Trophoblast cell (in vitro differentiated cells and primary cell): ENCODE data around the gene PRR16.

ENCODE experiments used
- DNase-seq, 2 donors: peaks; one replicate each; pipeline ENCODE4 v3.0.0-alpha.2; 2016
- H2AFZ ChIP-seq: 2 replicates; pipeline ENCODE4 v1.6.1; 2013; ENCODE audit warnings: low read length, moderate library complexity, mild to moderate bottlenecking; ENCODE audit not compliant: insufficient read depth, poor library complexity
- H2AK5ac ChIP-seq: 2 replicates; pipeline ENCODE4 v1.6.1; 2013; ENCODE audit warnings: mild to moderate bottlenecking, low read length
- H2BK120ac ChIP-seq: 2 replicates; pipeline ENCODE4 v1.6.1; 2013; ENCODE audit warnings: low read length, mild to moderate bottlenecking, moderate library complexity; ENCODE audit not compliant: insufficient read depth, poor library complexity
- H2BK12ac ChIP-seq: 2 replicates; pipeline ENCODE4 v1.6.1; 2013; ENCODE audit warnings: mild to moderate bottlenecking, low read length, moderate library complexity
- H2BK5ac ChIP-seq: 2 replicates; pipeline ENCODE4 v1.6.1; 2013; ENCODE audit warnings: low read length, low read depth, moderate library complexity, mild to moderate bottlenecking; ENCODE audit not compliant: poor library complexity
- H3K14ac ChIP-seq: 2 replicates; pipeline ENCODE4 v1.6.1; 2013; ENCODE audit warnings: mild to moderate bottlenecking, low read length
- H3K18ac ChIP-seq: 2 replicates; pipeline ENCODE4 v1.6.1; 2013; ENCODE audit warnings: mild to moderate bottlenecking, low read length
- H3K23ac ChIP-seq: 2 replicates; pipeline ENCODE4 v1.6.1; 2013; ENCODE audit warnings: low read length
- H3K27ac ChIP-seq: 2 replicates; pipeline ENCODE4 v1.5.1; 2013; ENCODE audit warnings: low read depth, mild to moderate bottlenecking, inconsistent platforms, low read length, moderate library complexity
- H3K27me3 ChIP-seq: 2 replicates; pipeline ENCODE4 v1.6.1; 2013; ENCODE audit warnings: inconsistent platforms, mild to moderate bottlenecking, low read length, moderate library complexity; ENCODE audit not compliant: insufficient read depth
- H3K36me3 ChIP-seq, 2 experiments: 1 replicate in 1 of 2; 2 replicates in 1 of 2; pipeline ENCODE4 v1.6.1; 2013; ENCODE audit warnings: low read length in 2 of 2, mild to moderate bottlenecking in 2 of 2, moderate library complexity in 1 of 2; ENCODE audit not compliant: insufficient read depth in 2 of 2, control insufficient read depth in 1 of 2
- H3K4ac ChIP-seq: 2 replicates; pipeline ENCODE4 v1.6.1; 2013; ENCODE audit warnings: low read depth, mild to moderate bottlenecking, low read length, moderate library complexity
- H3K4me1 ChIP-seq, 2 experiments: 1 replicate in 1 of 2; 2 replicates in 1 of 2; pipeline ENCODE4 v1.6.1; 2013; ENCODE audit warnings: low read length in 2 of 2, mild to moderate bottlenecking in 2 of 2, moderate library complexity in 1 of 2; ENCODE audit not compliant: insufficient read depth in 2 of 2, control insufficient read depth in 1 of 2
- H3K4me2 ChIP-seq: 2 replicates; pipeline ENCODE4 v1.6.1; 2013; ENCODE audit warnings: inconsistent platforms, mild to moderate bottlenecking, low read length, moderate library complexity
- H3K4me3 ChIP-seq: 2 replicates; pipeline ENCODE4 v1.5.1; 2013; ENCODE audit warnings: mild to moderate bottlenecking, low read depth, low read length, inconsistent platforms
- H3K79me1 ChIP-seq: one replicate; pipeline ENCODE4 v1.6.1; 2013; ENCODE audit warnings: low read length
- H3K79me2 ChIP-seq: 2 replicates; pipeline ENCODE4 v1.6.1; 2013; ENCODE audit warnings: low read length, mild to moderate bottlenecking; ENCODE audit not compliant: control insufficient read depth, insufficient read depth, poor library complexity
- H3K9ac ChIP-seq: 2 replicates; pipeline ENCODE4 v1.6.1; 2013; ENCODE audit warnings: mild to moderate bottlenecking, low read length
- H3K9me3 ChIP-seq: 2 replicates; pipeline ENCODE4 v1.6.1; 2013; ENCODE audit warnings: low read depth, mild to moderate bottlenecking, control low read depth, inconsistent platforms, low read length; ENCODE audit not compliant: insufficient read depth
- H4K12ac ChIP-seq: 2 replicates; pipeline ENCODE4 v1.6.1; 2013; ENCODE audit warnings: low read depth, mild to moderate bottlenecking, low read length, moderate library complexity
- H4K8ac ChIP-seq: 2 replicates; pipeline ENCODE4 v1.6.1; 2013; ENCODE audit warnings: low read depth, mild to moderate bottlenecking, low read length, moderate library complexity
- H4K91ac ChIP-seq: one replicate; pipeline ENCODE4 v1.6.1; 2013; ENCODE audit warnings: low read depth, mild to moderate bottlenecking, low read length, moderate library complexity
- WGBS: extraction: QIAGEN DNeasy Blood & Tissue Kit; methylation state at CpG from one replicate; pipeline ENCODE4 v1.1.7; 2013; ENCODE audit warnings: missing lambda C conversion rate; ENCODE audit not compliant: insufficient read length, insufficient coverage; ENCODE audit errors: extremely low coverage; 5-methylcytosine and 5-hydroxymethylcytosine counted together

PRR16 gene

DNA sequence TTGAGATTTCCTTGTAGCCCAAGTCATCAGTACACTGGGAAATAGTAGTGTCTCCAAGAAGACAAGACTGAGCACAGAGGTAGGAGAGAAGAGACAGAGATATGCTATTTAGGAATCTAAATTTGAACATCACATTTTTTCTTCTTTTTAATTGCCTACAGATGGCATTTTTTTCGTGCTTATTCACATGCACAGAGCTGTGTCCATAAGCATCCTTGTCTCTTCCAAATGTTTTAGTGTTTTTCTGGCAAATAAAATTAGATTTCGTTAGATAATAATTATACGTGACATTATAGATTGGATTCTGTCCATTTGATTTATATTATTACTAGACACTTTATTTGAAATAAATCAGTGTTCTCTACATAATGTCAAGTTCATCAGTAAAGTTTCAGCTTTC, 80.9 kb downstream of the PRR16 start:
- H3K23ac ChIP-seq: no peak overlapping the region
- no peaks in the 10 kb centered on the region for H3K27me3 ChIP-seq
- no peak overlapping the region for H3K18ac ChIP-seq
- no peaks in the 10 kb centered on the region for H3K36me3 ChIP-seq
- no peak overlapping the region for H2BK120ac ChIP-seq
- H2BK12ac ChIP-seq: no peak overlapping the region
- no peaks in the 10 kb centered on the region for H3K79me2 ChIP-seq
- no CpG with 5 or more reads among the region's 3 CpGs for WGBS
- H3K4me2 ChIP-seq: no peak overlapping the region
- H3K4ac ChIP-seq: no peak overlapping the region
- H3K4me3 ChIP-seq: no peak overlapping the region
- H3K27ac ChIP-seq: no peak overlapping the region
- no peak overlapping the region for H4K12ac ChIP-seq
- H4K91ac ChIP-seq: no peak overlapping the region
- H3K9me3 ChIP-seq: no peaks in the 10 kb centered on the region
- H4K8ac ChIP-seq: no peak overlapping the region
- H3K79me1 ChIP-seq: no peaks in the 10 kb centered on the region
- H2BK5ac ChIP-seq: no peak overlapping the region
- no peak overlapping the region for H2AFZ ChIP-seq
- H3K4me1 ChIP-seq: no peaks in the 10 kb centered on the region
- no peak for DNase-seq
- no peak overlapping the region for H3K14ac ChIP-seq
- H2AK5ac ChIP-seq: no peak overlapping the region
- no peak overlapping the region for H3K9ac ChIP-seq

DNA sequence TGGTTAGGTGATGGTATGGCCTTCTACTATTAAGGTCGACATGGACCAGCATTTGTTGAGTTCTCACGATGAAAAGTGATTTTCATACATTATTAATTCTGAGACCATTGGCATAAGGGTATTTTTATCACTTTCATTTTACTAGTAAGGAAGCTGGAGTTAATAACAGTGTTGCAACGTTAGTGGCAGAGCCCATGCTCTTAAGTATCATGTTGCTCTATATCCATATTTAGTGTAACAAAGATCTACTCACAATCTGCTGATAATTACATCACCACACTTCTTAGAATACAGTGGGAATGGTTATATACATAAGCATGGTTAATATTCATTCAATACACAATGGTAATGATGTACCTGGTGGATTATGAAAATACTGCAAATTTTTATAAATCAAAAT, 81.9 kb downstream of the PRR16 start:
- no peaks in the 10 kb centered on the region for H3K36me3 ChIP-seq
- no peak overlapping the region for H2BK12ac ChIP-seq
- H3K4ac ChIP-seq: no peak overlapping the region
- H4K91ac ChIP-seq: no peak overlapping the region
- no peak overlapping the region for H3K9ac ChIP-seq
- no peak overlapping the region for H4K8ac ChIP-seq
- no peak overlapping the region for H3K14ac ChIP-seq
- H2AFZ ChIP-seq: no peak overlapping the region
- H2BK5ac ChIP-seq: no peak overlapping the region
- no peak overlapping the region for H2AK5ac ChIP-seq
- no peak overlapping the region for H4K12ac ChIP-seq
- H3K27ac ChIP-seq: no peak overlapping the region
- no peak overlapping the region for H3K23ac ChIP-seq
- H3K18ac ChIP-seq: no peak overlapping the region
- H3K79me2 ChIP-seq: no peaks in the 10 kb centered on the region
- no peak for DNase-seq
- no peak overlapping the region for H3K4me3 ChIP-seq
- WGBS: no CpG with 5 or more reads among the region's 3 CpGs
- H3K9me3 ChIP-seq: no peaks in the 10 kb centered on the region
- no peak overlapping the region for H3K4me2 ChIP-seq
- no peaks in the 10 kb centered on the region for H3K4me1 ChIP-seq
- H3K79me1 ChIP-seq: no peaks in the 10 kb centered on the region
- no peaks in the 10 kb centered on the region for H3K27me3 ChIP-seq
- H2BK120ac ChIP-seq: no peak overlapping the region

DNA sequence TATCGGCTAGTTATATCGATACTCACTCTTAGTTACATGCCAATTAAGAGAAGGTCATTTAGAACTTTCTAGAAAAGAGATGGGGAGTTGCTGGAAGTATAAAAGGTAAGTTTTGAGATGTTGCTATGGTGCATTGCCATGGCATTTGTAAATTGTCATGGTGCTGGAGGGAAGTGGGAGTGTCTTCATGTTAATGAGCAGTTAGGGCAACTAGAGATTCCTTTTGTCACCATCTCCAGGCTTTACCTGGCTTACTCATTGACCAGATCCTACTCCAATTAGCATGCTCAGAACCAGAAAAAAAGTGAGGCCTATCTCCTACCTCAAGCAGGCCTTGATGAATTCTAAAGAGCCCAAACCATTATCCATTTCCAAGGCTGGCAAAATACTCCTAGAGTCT, 82.8 kb downstream of the PRR16 start:
- Histone ChIP-seq H3K18ac (no peak overlapping the region), H3K79me2 (no peaks in the 10 kb centered on the region), H2AK5ac (no peak overlapping the region), H3K27me3 (no peaks in the 10 kb centered on the region), H4K91ac (no peak overlapping the region), H3K4me1 (no peaks in the 10 kb centered on the region), H3K4me2 (no peak overlapping the region), H3K4me3 (no peak overlapping the region), H3K14ac (no peak overlapping the region), H2BK5ac (no peak overlapping the region), H4K12ac (no peak overlapping the region), H2AFZ (no peak overlapping the region), H3K23ac (no peak overlapping the region), H4K8ac (no peak overlapping the region), H3K9me3 (no peaks in the 10 kb centered on the region), H3K4ac (no peak overlapping the region), H2BK12ac (no peak overlapping the region), H3K27ac (no peak overlapping the region), H3K9ac (no peak overlapping the region), H3K36me3 (no peaks in the 10 kb centered on the region), H2BK120ac (no peak overlapping the region), H3K79me1 (no peaks in the 10 kb centered on the region)
- WGBS: no CpG with 5 or more reads among the region's 2 CpGs
- no peak for DNase-seq

DNA sequence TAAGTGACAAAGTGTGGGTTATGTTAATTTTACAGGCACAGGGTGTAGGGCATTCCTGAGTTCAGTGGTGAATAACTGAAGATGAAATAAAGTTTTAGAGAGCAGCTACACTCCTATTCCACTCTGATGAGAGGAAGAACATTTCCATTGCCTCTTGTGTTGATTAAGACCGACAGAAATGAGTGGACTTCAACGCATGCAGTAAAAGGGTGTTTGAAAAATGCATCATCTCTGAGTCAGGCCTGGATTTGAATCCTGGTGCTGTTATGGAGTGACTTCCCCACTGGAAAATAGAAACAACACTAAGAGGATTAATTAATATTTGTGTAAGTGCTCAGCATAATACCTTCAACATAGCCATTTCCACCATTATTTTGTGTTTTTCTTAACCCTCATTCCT, 86.3 kb downstream of the PRR16 start:
- H3K27ac ChIP-seq: no peak overlapping the region
- H3K79me1 ChIP-seq: no peaks in the 10 kb centered on the region
- no peak overlapping the region for H3K14ac ChIP-seq
- H2BK12ac ChIP-seq: no peak overlapping the region
- H4K12ac ChIP-seq: no peak overlapping the region
- no peaks in the 10 kb centered on the region for H3K36me3 ChIP-seq
- H2AK5ac ChIP-seq: no peak overlapping the region
- H4K8ac ChIP-seq: no peak overlapping the region
- no peaks in the 10 kb centered on the region for H3K79me2 ChIP-seq
- no peak overlapping the region for H3K4me3 ChIP-seq
- DNase-seq: peak in 1 of 2 donors; percentile 7
- no peaks in the 10 kb centered on the region for H3K27me3 ChIP-seq
- no peak overlapping the region for H4K91ac ChIP-seq
- H3K18ac ChIP-seq: no peak overlapping the region
- no peak overlapping the region for H2BK5ac ChIP-seq
- no peak overlapping the region for H2BK120ac ChIP-seq
- no peaks in the 10 kb centered on the region for H3K9me3 ChIP-seq
- no peak overlapping the region for H3K4me2 ChIP-seq
- WGBS: no CpG with 5 or more reads among the region's 2 CpGs
- no peak overlapping the region for H3K9ac ChIP-seq
- no peak overlapping the region for H3K23ac ChIP-seq
- no peak overlapping the region for H3K4ac ChIP-seq
- no peak overlapping the region for H2AFZ ChIP-seq
- H3K4me1 ChIP-seq: no peaks in the 10 kb centered on the region
